Tibial nerve (tissue), 4 donors: ENCODE results near the gene MTFR1L.

Experiments used
- CTCF ChIP-seq, 5 experiments: fragments of 200-600 bp in 3 of 5; fragments of 450-650 bp in 2 of 5; sonication (generic) in 3 of 5; IDR thresholded peaks; one replicate each; pipeline ENCODE4 v1.5.1; 2016 to 2019; ENCODE audit warnings: antibody characterized with exemption in 5 of 5, mild to moderate bottlenecking in 3 of 5, moderate library complexity in 2 of 5
- EP300 ChIP-seq, 2 donors: sonication (generic); formaldehyde crosslinking; IDR thresholded peaks; one replicate each; pipeline ENCODE4 v1.6.1; 2017; ENCODE audit warnings: antibody characterized with exemption in 2 of 2, mild to moderate bottlenecking in 1 of 2
- POLR2A ChIP-seq, 2 donors: fragments of 450-650 bp; IDR thresholded peaks; one replicate each; pipeline ENCODE4 v1.6.1; 2017; ENCODE audit warnings: antibody characterized with exemption in 2 of 2, mild to moderate bottlenecking in 2 of 2, moderate library complexity in 2 of 2

GRCh38 chr1:25795946-25796810 lies 23.6 kb upstream of the MTFR1L start:
- no peak for TF ChIP-seq CTCF (IDR thresholded peaks at IDR 0.05)
- no peak for TF ChIP-seq EP300 (IDR thresholded peaks at IDR 0.05)
- TF ChIP-seq POLR2A (IDR thresholded peaks at IDR 0.05), result no peak
